ENCODE results near the gene TXNIP. TPM values are rescaled to one million over a fixed set of nuclear protein-coding genes. Genes with fewer than 3 reads are reported as not detected.

Gene TXNIP
- total and polyA plus RNA-seq, 4 donors, result 178 to 1,810 (median 703) TPM

DNA sequence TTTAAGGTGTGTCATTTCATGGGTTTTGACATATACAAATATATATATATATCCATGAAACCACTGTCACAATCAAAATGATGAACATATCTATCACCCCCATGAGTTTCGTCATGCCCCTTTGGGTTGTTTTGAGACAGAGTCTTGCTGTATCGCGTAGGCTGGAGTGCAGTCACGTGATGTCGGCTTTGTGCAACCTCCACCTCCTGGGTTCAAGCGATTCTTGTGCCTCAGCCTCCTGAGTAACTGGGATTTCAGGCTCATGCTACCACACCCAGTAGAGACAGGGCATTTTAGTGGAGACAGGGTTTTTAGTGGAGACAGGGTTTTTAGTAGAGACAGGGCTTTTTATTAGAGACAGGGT is 17.2 kb upstream of the TXNIP start:
- ATAC-seq (ENCODE audit: insufficient read depth, low FRiP score) (no peak), DNase-seq (no peak)
- TF ChIP-seq, protein P1, sequence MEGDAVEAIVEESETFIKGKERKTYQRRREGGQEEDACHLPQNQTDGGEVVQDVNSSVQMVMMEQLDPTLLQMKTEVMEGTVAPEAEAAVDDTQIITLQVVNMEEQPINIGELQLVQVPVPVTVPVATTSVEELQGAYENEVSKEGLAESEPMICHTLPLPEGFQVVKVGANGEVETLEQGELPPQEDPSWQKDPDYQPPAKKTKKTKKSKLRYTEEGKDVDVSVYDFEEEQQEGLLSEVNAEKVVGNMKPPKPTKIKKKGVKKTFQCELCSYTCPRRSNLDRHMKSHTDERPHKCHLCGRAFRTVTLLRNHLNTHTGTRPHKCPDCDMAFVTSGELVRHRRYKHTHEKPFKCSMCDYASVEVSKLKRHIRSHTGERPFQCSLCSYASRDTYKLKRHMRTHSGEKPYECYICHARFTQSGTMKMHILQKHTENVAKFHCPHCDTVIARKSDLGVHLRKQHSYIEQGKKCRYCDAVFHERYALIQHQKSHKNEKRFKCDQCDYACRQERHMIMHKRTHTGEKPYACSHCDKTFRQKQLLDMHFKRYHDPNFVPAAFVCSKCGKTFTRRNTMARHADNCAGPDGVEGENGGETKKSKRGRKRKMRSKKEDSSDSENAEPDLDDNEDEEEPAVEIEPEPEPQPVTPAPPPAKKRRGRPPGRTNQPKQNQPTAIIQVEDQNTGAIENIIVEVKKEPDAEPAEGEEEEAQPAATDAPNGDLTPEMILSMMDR (IDR thresholded peaks at IDR 0.05; ENCODE audit: control extremely low read depth, extremely low read depth), result no peak
- H3K4me1 ChIP-seq (ENCODE audit: control insufficient read depth in 5 of 5, insufficient read depth in 5 of 5, low read length in 5 of 5), result peaks cover 0 to 5% (median 0%) of the 10 kb centered on the region in 5 donors
- peaks cover 0 to 13% (median 11%) of the 10 kb centered on the region in 3 donors for H3K27me3 ChIP-seq (ENCODE audit: control insufficient read depth in 3 of 3, insufficient read depth in 3 of 3, low read length in 2 of 3)
- no peak overlapping the region for H3K9ac ChIP-seq (ENCODE audit: insufficient read depth in 1 of 2, low read length in 2 of 2)
- 67 to 79% methylated on average over 6 of the region's 6 CpGs for WGBS, 2 donors
- no peaks in the 10 kb centered on the region for H3K36me3 ChIP-seq (ENCODE audit: control insufficient read depth in 4 of 4, insufficient read depth in 4 of 4, low read length in 4 of 4)
- H3K9me3 ChIP-seq (ENCODE audit: control insufficient read depth in 4 of 4, insufficient read depth in 3 of 4, low read length in 3 of 4), result no peaks in the 10 kb centered on the region
- no peak overlapping the region for H3K4me3 ChIP-seq
- peak overlapping the region in 1 of 2 donors; percentile 28 for H3K27ac ChIP-seq (ENCODE audit: low read depth in 1 of 2, low read length in 1 of 2)

DNA sequence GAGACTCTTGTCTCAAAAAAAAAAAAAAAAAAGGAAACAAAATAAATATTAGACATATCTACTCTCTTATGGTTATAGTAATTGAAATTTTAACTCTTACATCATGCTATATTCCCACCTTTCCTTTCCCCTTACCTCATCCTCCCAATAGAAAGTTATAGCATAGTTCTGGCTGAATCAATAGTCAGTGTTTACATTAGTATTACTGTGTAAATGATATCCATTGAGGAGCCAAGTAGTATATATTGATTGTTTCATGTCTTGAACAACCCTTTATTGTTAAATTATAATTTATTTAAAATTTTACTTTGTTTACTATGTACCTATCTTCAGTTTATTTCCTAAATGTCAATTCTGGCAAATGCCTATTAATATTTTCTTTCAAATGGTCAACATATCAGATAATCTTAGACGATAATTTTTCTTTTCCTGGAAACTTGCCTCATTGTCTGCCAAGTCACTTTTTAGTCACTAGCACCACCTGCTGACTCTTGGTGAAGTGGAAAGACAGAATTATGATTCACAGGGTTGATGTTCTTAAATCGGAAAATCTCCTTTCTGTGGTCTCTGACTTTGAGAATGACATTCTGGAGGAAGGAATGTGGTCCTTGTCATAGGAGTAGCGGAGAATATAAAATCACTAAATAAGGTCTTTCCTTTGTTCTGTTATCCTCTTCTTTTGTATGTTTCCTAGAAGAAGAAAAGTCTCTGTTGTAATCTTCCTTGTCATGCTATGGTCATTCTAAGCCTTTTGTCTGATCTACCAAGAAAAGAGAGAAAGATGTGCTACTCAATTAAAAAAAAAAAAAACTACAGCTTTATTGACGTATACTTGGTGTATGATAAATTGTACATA is 16.6 kb upstream of the TXNIP start:
- WGBS, 2 donors, result 2 to 10% methylated on average over 4 of the region's 4 CpGs
- Histone ChIP-seq H3K4me1 (ENCODE audit: control insufficient read depth in 5 of 5, insufficient read depth in 5 of 5, low read length in 5 of 5) (peaks cover 0 to 5% (median 0%) of the 10 kb centered on the region in 5 donors), H3K27ac (ENCODE audit: low read depth in 1 of 2, low read length in 1 of 2) (no peak overlapping the region), H3K27me3 (ENCODE audit: control insufficient read depth in 3 of 3, insufficient read depth in 3 of 3, low read length in 2 of 3) (peaks cover 0 to 7% (median 5%) of the 10 kb centered on the region in 3 donors), H3K36me3 (ENCODE audit: control insufficient read depth in 4 of 4, insufficient read depth in 4 of 4, low read length in 4 of 4) (no peaks in the 10 kb centered on the region), H3K4me3 (no peak overlapping the region), H3K9me3 (ENCODE audit: control insufficient read depth in 4 of 4, insufficient read depth in 3 of 4, low read length in 3 of 4) (no peaks in the 10 kb centered on the region), H3K9ac (ENCODE audit: insufficient read depth in 1 of 2, low read length in 2 of 2) (no peak overlapping the region)
- ATAC-seq (ENCODE audit: insufficient read depth, low FRiP score) (peak; percentile 15), DNase-seq (peak; percentile 35 to 87 (median 85))
- TF ChIP-seq, protein P1 (IDR thresholded peaks at IDR 0.05; ENCODE audit: control extremely low read depth, extremely low read depth), result peak; percentile 91

DNA sequence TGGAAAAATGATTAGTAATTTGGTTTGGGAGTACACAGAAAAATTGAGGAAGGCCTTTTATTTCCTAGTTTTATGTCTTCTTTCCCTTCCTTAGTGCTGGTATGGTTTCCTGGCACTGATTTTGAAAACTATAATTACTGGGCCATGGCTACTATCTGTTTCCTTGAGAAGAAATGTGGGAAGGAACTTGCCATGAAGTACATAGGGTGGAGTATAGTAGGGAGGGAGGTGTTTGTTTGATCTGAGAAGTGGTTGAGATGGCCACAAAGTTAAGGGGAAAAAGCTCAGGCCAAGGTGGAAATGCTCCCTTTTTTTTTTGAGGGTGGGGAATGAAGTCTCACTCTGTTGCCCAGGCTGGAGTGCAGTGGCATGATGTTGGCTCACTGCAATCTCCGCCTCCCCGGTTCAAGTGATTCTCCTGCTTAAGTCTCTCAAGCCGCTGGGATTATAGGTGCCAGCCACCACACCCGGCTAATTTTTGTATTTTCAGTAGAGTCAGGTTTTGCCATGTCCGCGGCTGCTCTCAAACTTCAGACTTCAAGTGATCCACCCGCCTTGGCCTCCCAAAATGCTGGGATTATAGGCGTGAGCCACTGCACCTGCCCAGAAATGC is 13.9 kb upstream of the TXNIP start:
- TF ChIP-seq, protein P1 (IDR thresholded peaks at IDR 0.05; ENCODE audit: control extremely low read depth, extremely low read depth), result no peak
- Histone ChIP-seq H3K9ac (ENCODE audit: insufficient read depth in 1 of 2, low read length in 2 of 2) (no peak overlapping the region), H3K9me3 (ENCODE audit: control insufficient read depth in 4 of 4, insufficient read depth in 3 of 4, low read length in 3 of 4) (no peaks in the 10 kb centered on the region), H3K4me3 (no peak overlapping the region), H3K36me3 (ENCODE audit: control insufficient read depth in 4 of 4, insufficient read depth in 4 of 4, low read length in 4 of 4) (no peaks in the 10 kb centered on the region), H3K27me3 (ENCODE audit: control insufficient read depth in 3 of 3, insufficient read depth in 3 of 3, low read length in 2 of 3) (peaks cover 0 to 4% (median 3%) of the 10 kb centered on the region in 3 donors), H3K27ac (ENCODE audit: low read depth in 1 of 2, low read length in 1 of 2) (peak overlapping the region; percentile 33 to 43), H3K4me1 (ENCODE audit: control insufficient read depth in 5 of 5, insufficient read depth in 5 of 5, low read length in 5 of 5) (peaks cover 0 to 8% (median 1%) of the 10 kb centered on the region in 5 donors)
- ATAC-seq (ENCODE audit: insufficient read depth, low FRiP score), result peak; percentile 46
- no peak for DNase-seq
- WGBS, 2 donors, result 61 to 84% methylated on average over 8 of the region's 8 CpGs

Data from lung (tissue), 12 donors.